Retina (tissue), 1 donor: ENCODE results near the gene MAPKAPK3.
A peak's percentile ranks its signal among the peaks of the same experiment; 100 is the strongest.
"Not testable (repeated sequence)": the region's sequence is repeated elsewhere in the genome, so short reads cannot be mapped to it uniquely, and the experiment has no call there.

Experiments
- DNase-seq: peaks from one replicate; pipeline ENCODE4 v3.0.0-alpha.2; 2016

Gene MAPKAPK3

DNA sequence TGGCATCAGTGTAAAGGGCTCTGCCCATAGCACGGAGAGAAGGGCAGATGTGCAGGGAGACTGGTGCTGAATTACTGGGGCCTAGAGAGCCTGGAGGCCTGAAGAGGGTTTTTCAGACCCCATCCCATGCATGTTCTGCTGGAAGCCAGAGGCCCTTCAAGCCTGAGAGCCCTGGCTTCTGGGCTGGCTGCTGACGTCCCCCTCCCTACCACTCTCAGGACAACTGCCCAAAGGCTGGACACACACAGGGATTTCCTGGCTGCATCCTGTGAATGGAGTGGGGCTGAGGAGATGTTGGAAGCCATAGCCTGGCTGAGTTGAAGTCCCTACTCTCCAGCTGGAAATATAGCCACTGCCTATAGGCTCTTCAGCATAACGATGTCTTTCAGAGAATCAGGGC, 40.9 kb downstream of the MAPKAPK3 start:
- no peak for DNase-seq

DNA sequence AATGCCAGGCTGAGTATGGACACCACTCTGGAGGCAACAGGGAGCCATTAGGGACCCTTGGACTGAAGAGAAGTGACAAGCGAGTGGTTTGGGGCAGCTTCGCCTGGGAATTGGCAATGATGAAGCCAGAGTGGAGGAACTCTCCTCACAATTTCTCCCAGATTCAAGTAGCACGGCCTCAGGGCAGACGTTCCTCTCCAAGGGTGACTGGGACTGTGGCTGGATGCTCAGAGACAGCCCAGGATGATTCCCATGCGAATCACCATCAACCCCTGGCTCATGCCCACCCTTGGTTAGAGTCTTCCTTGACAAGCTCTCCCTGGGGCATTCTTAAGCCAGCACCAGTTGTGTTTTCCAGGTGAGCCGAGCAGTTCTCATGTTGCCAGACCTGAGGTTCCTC, 41.5 kb downstream of the MAPKAPK3 start:
- DNase-seq = no peak

DNA sequence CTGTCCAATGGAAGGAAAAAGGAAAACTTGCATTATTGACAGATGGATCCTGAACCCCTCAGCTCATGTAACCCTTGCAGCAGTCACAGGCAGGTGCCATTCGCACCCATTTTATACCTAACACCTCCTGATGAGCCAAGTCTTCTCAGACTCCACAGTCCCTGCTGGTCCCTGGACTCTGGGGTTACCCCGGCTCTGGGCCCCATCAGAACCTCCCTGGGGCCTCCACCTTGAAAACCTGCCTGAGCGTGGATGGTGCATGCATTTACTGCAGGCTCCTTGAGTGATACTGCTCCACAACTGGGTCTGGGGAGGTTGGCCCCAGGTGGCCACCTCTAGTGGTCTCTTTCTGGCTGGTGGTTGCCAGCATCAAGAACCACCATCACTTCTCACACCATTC, 41.9 kb downstream of the MAPKAPK3 start:
- DNase-seq = no peak

DNA sequence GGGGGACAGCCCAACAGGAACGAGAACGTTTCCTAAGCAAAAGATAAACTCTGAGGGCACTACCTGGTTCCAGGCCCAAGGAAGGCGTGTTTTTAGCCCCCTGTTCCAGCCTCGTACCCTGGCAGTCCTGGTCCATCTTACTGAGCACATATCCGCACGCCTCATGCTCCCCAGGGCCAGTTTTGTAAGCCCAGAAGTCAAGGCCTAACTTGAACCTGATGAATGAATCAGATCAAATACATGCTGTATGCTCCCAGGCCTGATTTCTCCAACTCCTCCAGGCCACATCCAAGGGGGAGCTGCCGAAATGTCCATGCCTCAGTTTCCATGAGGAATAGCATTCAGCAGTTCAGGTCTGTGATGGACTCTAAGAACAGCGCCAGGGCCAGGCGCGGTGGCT, 43.4 kb downstream of the MAPKAPK3 start:
- DNase-seq = no peak

DNA sequence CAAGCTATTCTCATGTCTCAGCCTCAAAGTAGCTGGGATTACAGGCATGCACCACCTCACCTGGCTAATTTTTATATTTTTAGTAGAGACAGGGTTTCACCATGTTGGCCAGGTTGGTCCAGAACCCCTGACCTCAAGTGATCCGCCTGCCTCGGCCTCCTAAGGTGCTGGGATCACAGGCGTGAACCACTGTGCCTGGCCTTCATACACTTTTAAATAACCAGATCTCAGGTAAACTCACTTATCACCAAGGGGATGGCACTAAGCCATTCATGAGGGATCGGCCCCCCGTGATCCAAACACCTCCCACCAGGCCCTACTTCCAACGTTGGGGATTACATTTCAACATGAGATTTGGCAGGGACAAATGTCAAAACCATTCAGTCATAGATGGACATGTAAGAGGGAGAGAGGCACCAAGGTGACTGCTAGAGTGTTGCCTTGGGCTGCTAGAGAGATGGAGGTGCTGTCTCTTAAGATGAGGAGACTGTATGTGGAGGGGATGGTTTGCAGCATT, 44.4 kb downstream of the MAPKAPK3 start:
- no peak for DNase-seq

DNA sequence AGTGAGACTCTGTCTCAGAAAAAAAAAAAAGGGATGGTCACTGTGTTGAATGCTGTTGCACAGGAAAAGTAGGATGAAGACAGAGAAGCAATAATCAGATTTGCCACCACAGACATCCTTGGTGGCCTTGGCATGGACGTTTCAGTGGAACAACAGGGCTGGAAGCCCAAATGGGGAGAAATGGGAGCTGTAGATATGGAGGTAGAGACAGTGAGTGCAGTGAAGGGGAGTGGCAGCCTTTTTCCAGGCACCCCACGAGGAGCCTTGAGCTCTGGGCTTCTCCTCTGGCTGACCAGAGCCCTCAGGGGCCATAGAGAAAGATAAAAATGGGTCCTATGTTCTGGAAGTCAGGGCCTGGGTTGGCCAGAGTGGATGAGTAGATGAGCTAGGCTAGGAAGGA, 45.5 kb downstream of the MAPKAPK3 start:
- DNase-seq = no peak

DNA sequence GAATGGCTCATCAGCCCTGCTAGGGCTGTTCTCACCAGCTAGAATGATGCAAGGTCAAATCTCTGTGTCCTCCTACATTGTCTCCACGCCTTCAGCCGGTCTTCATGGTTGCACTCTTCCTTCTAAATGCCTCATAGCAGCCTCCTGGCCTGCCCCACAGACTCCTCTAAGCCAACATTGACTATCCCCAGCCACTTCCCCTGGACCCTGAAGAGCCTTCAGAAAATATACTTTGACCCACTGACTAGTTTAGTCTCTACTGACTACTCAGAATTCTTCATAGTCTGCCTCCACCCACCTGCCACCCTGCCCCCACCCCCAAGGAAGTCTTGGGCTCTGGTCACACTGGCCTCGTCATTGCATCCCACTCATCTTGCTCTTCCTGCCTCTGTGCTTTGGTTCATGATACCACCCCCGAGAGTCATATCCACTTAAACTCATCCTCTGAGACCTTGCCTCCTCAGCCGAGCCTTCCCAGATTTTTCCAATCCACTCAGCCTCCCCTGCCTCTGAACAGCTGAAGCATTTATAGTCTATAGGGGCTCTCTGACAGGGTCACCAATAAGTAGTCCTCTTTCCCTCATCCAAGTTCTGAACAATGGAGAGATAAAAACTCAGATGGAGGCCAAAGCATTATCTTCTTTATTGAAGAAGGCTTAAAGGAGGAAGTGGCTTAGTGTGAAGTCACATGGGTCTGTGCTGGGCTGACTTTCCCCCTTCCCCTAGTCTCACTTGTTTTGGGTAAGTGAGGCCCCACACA, 48.3 kb downstream of the MAPKAPK3 start:
- no peak for DNase-seq

DNA sequence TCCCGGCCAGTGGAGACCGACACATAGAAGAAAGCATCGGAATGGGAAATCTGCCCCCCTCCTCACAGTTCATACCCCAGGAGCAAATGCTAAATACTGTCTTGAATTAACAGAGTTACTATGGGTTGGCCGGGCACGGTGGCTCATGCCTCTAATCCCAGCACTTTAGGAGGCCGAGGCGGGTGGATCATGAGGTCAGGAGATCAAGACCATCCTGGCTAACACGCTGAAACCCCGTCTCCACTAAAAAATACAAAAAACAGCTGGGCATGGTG, 48.8 kb downstream of the MAPKAPK3 start:
- not testable (repeated sequence) for DNase-seq

DNA sequence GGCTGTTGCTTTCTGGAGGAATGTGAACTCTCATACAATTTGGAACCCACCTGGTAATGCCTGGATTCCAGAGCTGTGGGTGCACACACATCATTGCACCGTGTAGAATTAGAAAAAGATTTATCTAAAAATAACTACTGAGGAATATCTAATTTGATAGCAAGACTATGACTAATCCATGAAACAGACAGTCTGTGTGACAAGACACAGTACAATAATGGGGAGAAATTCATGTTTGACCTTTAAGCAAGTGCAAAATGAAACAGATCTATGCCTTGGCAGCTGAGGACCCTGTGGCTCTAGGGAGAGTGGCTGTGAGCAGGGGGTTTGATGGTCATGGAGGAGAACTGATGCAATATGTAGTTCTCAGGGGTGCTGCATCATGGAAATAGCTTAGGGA, 49.9 kb downstream of the MAPKAPK3 start:
- DNase-seq = no peak

DNA sequence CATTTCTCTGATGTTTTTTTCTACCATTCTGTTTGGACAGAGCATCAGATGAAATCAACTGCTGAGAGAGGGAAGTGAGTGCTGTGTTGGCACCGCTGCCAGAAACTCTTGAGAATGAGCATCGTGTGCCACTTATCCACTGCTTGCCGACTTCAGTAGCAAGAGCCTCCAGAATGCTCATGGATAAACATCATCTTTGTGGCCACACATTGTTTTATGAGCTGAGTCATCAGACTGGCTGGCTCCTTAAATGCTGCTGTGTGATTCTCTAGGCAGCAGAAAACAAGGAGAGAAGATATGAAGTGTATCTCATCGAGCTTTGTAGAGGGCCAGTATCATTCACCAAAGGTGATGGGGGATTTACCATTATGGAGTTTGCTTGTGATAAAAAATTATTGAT, 54.4 kb downstream of the MAPKAPK3 start:
- DNase-seq = no peak

DNA sequence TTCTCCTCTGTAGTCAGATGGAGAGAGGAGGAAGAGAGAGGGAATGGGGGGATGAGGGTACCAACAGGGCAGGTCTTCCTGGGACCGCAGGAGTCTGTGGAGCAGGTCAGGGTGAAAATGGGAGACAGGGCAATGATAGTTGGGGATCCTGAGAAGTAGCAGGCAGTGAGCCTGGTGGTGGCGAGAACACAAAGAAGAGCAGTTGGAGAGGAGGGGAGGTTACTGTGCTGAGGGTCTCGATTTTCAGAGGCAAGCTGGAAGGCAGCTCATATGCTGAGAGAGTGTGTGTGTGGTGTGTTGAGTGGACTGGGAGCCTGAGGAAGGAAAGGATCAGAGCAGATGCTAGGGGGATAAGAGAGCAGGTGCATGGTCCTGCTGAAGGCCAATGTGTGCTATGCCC, 55.7 kb downstream of the MAPKAPK3 start:
- DNase-seq = no peak

DNA sequence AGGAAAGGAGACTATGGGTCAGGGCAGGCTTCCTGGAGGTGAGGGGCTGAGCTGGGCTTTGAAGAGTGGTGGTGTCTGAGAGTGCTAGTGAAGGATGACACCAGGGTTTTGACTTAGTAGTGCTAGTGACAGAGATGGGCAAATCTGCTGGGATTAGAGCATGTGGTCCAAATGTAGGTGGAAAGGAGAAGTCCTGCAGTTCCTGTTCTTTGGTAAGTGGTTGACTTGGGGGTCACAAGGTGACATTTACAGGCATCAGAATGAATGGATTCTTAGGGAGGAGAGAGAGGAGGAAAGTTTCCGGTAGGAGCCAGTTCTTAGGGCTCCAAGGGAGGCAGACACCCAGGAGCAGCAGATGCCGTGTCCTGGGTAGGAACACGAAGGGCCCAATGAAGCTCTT, 57.0 kb downstream of the MAPKAPK3 start:
- no peak for DNase-seq

DNA sequence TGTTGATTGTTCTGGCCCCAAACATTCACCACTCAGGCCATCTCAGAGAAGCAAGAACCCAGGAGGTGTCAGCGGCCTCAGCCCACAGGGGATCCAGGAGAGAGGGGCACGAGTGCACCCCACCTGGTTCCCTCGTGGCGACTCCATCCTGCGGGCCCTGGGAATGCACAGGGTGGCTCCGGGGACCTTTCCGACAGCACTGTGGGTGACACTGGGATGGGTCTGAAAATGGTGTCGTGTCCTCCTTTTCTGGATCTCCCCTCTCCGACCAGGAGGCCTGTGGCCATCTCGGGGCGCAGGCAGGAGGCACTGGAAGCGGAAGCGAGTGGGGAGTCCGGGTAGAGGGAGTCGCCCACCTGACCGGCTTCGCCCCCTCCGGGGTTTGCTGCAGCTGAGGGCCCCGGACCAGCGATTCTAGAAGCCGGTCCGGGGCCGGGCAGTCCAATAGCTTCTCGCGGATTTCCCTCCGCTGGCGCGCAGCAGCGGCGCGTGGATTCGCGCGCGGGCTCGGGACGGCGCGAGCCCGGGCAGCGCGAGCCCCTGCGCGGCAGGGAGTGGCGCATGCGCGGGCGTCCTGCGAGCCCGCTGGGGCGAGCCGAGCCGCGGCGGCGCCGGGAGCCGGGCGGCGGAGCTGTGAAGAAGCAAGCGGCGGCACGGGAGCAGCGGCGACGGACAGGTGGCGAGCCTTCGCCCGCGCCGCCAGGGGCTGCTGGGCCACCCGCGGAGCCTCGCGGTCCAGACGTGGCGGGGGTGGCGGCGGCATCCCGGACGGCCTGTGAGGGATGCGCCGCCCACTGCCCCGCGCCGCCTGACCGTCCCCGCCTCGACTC, 57.6 kb downstream of the MAPKAPK3 start, which contains the start of gene DOCK3:
TSS of gene DOCK3 (plus strand) at position 579 of the 830 bp plus-strand sequence. CDS start 337 bp downstream, outside the sequence.
- peak; percentile 73 for DNase-seq

DNA sequence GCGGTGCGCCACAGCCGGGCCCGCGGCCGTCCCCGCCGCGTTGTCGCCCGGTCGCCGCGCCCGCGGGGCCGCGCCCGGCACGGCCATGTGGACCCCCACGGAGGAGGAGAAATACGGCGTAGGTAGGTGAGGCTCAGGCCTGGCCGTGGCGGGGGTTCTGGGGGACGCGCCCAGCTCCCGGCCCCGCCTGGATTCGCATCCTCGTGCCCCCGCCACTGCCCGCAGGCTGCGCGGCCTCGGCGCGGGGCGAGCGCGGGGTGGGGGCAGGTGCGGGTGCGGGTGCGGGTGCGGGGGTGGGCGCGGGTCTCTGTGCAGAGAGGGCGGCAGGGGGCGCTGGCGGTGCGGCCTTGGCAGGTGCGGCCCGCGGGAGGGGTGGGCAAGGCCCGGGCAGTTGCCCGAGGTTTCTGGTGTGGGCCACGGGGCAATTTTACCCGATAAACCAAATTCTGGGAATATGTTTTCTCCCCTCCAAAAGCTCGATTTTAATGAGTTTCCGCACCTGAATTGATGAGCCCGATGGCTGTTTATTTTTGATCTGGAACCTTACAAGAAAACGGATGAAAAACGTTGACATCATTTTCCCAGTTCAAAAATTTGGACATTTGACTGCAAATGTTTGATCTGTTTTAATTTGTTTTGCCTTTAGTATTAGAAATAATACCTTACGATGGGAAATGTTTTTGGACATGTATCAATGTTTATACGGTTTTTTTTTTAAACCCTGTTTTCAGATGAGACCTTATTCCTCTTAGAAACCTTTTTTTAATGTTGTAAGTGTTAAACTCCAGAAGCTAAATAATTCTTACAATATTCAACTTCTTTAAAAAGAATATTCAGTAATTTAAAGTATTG, 58.5 kb downstream of the MAPKAPK3 start:
- peak; percentile 61 for DNase-seq

DNA sequence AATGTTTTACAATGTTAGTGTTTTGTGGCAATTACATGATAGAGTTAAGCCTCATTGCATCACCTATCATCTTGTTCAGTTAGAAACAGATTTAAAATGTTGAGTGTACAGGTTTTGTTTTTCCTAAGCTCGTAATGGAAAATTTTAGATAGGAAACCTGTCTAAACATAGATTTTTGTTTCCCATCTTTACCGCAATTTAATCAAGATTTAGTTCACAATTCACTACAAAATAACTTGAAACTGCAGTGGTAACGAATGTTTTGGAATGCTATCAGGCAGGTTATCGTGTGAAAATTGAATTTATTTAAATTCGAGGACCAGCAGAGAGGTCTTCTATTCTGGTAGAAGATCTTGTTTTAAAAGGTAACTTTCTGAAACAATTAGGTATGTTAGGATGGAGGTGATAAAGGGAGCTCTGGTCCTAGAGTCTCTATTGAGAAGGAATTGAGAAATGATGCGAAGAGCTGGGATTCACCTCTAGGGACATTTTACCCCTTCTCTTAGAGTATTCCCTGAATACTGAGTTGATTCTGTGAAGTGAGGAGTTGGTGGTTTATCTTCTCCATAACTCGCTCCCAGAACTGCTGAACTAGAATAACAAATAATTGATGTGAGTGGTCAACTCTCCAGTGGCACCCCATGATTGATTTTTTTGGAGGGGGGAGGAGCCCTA, 59.2 kb downstream of the MAPKAPK3 start:
- no peak for DNase-seq

DNA sequence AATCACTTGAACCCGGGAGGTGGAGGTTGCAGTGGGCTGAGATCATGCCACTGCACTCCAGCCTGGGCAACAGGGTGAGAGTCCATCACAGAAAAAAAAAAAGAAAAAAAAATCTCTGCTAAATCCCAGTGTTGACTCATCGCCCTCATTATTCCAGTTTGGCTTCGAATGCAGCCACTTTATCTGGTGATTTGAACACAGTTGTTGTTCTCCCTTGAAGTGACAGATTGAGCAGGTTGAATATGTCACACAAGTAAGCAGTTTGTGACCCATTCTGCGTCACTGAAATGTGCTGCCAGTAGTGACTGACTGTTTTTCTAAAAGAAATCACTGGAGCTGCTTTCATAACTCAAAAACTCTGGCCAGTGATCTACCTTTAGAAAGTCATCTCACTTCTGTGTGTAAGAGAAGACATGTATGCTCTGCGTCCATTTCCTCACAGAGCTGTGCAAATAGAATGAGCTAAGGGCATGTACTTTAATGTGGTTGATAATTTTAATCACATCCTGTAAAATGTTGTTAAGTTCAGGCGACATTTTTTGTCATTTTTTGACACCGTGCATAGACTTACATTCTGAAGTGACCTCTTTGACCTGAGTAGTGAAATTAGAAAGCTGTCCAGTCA, 70.3 kb downstream of the MAPKAPK3 start:
- DNase-seq = no peak

DNA sequence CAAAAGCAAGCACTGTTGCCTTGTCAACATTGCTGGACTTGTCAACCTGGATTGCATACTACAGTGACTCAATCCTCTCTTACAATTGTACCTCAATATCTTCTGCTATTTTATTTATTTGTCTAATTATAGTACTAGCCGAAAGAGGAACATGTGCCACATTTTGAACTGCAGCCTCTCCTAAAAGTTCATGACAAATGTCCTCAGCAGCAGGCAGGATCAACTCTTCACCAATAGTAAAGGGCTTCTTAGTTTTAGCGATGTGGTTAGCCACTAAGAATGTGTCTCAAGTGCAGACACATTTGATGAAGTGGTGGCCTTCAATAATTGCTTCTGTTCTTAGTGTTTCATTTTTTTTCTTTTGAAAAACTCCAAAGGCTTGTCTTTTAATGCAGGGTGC, 71.0 kb downstream of the MAPKAPK3 start:
- DNase-seq = no peak

DNA sequence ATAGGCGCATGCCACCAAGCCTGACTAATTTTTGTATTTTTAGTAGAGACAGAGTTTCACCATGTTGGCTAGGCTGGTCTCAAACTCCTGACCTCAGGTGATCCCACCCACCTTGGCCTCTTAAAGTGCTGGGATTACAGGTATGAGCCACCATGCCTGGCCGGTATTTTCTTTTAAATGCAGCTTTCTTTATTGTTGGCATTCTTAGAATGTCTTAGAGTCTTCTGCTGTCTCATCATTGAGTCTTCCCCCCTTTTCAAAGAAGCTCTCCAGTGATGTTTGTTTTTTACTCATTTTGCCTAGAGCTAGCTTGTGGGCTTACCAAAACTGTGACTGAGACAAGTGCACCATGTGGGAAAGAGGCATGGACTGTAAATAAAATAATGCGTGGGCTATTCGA, 71.7 kb downstream of the MAPKAPK3 start:
- not testable (repeated sequence) for DNase-seq

DNA sequence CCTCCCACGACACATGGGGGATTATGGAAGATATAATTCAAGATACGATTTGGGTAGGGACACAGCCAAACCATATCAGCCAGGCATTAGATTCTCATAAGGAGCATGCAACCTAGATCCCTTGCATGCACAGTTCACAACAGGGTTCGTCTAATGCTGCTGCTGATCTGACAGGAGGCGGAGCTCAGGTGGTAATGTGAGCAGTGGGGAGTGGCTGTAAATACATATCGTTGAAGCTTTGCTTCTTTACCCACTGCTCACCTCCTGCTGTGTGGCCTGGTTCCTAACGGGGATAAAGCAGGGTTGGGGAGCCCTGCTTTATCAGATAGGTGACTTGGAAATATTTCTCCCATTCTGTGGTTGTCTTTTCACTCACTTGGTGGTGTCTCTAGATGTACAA, 72.6 kb downstream of the MAPKAPK3 start:
- no peak for DNase-seq

DNA sequence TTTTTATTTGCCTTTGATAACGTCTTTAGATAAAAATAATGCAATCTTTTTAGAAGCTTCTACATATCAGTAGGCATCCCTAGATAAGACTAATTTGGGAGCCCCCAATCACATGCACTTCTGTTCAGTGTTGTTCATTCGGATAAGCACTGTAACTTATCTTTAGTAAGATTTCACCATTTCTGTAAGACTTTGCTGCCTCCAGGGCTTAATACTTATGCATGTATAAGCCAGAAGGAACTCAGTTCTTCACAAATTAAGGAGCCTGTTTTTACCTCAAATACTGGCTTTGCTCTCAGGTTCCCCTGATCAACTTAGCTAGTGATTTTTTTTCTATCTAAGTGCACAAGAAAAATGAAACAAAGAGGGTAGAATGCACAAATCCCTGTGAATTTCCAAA, 78.1 kb downstream of the MAPKAPK3 start:
- DNase-seq = no peak

DNA sequence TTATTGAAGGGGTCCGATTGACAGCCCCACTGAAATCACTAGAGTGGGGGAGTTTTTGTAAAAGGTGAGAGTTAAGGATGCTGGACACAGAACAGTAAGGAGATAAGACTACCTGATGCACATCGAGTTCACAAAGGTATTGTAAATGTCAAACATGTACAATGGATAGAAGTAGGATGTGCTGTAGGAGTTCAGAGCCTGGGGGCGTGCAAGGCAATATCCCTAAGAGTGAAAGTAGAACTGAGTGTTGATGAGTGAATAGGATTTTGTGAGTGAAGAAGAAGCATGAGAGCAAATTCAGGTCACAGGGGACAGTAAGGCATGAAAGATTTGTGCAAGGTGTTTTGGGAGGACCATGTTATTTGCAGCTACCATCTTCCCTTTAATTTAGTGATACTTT, 79.3 kb downstream of the MAPKAPK3 start:
- no peak for DNase-seq

DNA sequence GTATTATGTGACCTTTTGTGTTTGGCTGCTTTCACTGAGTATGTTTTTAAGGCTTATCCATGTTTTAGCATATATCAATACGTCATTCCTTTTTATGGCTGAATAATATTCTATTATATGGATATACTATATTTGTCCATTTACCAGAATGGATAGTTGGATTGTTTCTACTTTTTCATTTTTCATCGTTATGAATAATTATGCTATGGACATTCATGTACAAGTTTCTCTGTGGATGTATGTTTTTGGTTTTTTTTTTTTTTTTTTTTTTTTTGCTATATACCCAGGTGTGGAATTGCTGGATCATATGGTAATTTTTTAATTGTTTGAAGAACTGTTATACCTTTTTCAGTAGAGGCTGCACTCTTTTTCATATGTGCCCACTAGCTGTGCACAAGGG, 81.3 kb downstream of the MAPKAPK3 start:
- no peak for DNase-seq
